A673 (cell line): ENCODE measurements around the gene STIMATE. TPM values are rescaled to one million over a fixed set of nuclear protein-coding genes. Genes with fewer than 3 reads are reported as not detected.

Source experiments
- BruUV-seq: library from RNA; stranded (reverse); fragments of 400-500 nt; replicated peaks from 2 replicates; lab custom pipeline; 2021; lab: Mats Ljungman, UMichigan
- CTCF ChIA-PET: fragments of 300-600 bp; sonication (Branson Sonifier 250); formaldehyde crosslinking; loops from one replicate; lab custom pipeline; 2022; ENCODE audit warnings: antibody characterized with exemption; lab: Charles Lee
- POLR2A ChIA-PET: fragments of 300-600 bp; sonication (Branson Sonifier 250); formaldehyde crosslinking; loops from one replicate; lab custom pipeline; 2022; ENCODE audit warnings: antibody characterized with exemption; ENCODE audit not compliant: low non-redundant PET; lab: Charles Lee
- DNase-seq: peaks from one replicate; pipeline ENCODE4 v3.0.0-alpha.2; 2015; ENCODE audit warnings: low spot score
- H3K27ac ChIP-seq: fragments of 200-600 bp; sonication (generic); 2 replicates; pipeline ENCODE4 v1.5.1; 2016; ENCODE audit warnings: mixed run types, low read depth, mild to moderate bottlenecking, mixed read lengths, antibody characterized with exemption, low read length; ENCODE audit not compliant: poor library complexity, severe bottlenecking
- H3K27me3 ChIP-seq: fragments of 200-600 bp; sonication (generic); replicated peaks from 2 replicates; pipeline ENCODE4 v1.6.1; 2017; ENCODE audit warnings: mixed run types, low read depth, mild to moderate bottlenecking, mixed read lengths, antibody characterized with exemption, low read length; ENCODE audit not compliant: insufficient read depth, poor library complexity
- H3K36me3 ChIP-seq: fragments of 200-600 bp; sonication (generic); 2 replicates; pipeline ENCODE4 v1.6.1; 2016; ENCODE audit warnings: mixed run types, mild to moderate bottlenecking, mixed read lengths, antibody characterized with exemption, low read length; ENCODE audit not compliant: insufficient read depth, poor library complexity, severe bottlenecking
- H3K4me1 ChIP-seq: fragments of 200-600 bp; sonication (generic); 2 replicates; pipeline ENCODE4 v1.6.1; 2017; ENCODE audit warnings: mixed run types, mild to moderate bottlenecking, mixed read lengths, antibody characterized with exemption, low read length; ENCODE audit not compliant: insufficient read depth, poor library complexity, severe bottlenecking
- H3K4me3 ChIP-seq: fragments of 200-600 bp; sonication (generic); 2 replicates; pipeline ENCODE4 v1.5.1; 2016; ENCODE audit warnings: low read depth, mixed run types, mild to moderate bottlenecking, mixed read lengths, low read length; ENCODE audit not compliant: poor library complexity, severe bottlenecking
- H3K9me3 ChIP-seq: fragments of 200-600 bp; sonication (generic); 2 replicates; pipeline ENCODE4 v1.6.1; 2016; ENCODE audit warnings: mixed run types, low read depth, mild to moderate bottlenecking, mixed read lengths, antibody characterized with exemption, low read length; ENCODE audit not compliant: poor library complexity, severe bottlenecking
- EZH2 ChIP-seq: fragments of 200-600 bp; sonication (generic); IDR thresholded peaks from 2 replicates; pipeline ENCODE4 v1.6.1; 2017; ENCODE audit warnings: borderline replicate concordance, low read depth, mild to moderate bottlenecking, mixed read lengths, antibody characterized with exemption, low read length; ENCODE audit not compliant: poor library complexity, severe bottlenecking
- intact Hi-C: fragments of 100-400 bp; cut with micrococcal nuclease; formaldehyde crosslinking; loops from one replicate; pipeline ENCODE4 v1.10.0; 2022; ENCODE audit not compliant: unreplicated experiment
- total RNA-seq: library from RNA; stranded (reverse); gene quantifications from 2 replicates; pipeline ENCODE4 v1.2.3, GENCODE V29; 2021
- TF ChIP-seq, protein P1 (sequence below): fragments of 300-800, 200-600 bp; sonication (generic); conservative IDR thresholded peaks from 2 replicates; pipeline ENCODE4 v1.5.1; 2017; ENCODE audit warnings: low read depth, mild to moderate bottlenecking, antibody characterized with exemption, low read length, moderate library complexity, mixed read lengths

Gene STIMATE
- total RNA-seq, 1 experiment from 2014 or later, result 11.3 TPM

DNA sequence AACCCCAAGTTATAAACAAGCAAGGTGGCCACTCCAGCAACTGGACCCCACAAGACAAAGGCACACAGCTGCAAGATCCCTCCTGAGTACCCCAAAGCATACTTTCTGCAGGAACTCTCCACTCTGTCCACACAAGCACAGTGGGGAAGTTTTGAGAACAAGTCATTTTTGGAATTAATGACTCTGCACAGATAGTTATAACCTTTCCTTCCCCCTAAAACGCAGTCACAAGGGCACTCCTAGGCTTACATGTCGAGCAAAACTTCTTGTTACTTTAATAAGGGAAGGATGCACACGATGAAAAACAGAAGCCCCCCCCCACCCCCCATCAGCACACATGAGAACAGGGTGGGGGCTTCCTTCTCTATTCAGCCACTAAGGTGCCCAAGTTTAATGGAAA is 1.2 kb downstream of the STIMATE start:
- Histone ChIP-seq H3K9me3 (no peaks in the 10 kb centered on the region), H3K27me3 (no peaks in the 10 kb centered on the region), H3K4me1 (no peaks in the 10 kb centered on the region), H3K4me3 (peak overlapping the region; percentile 61), H3K27ac (no peak overlapping the region), H3K36me3 (no peaks in the 10 kb centered on the region)
- CTCF ChIA-PET, result no interaction called here
- TF ChIP-seq, protein P1, sequence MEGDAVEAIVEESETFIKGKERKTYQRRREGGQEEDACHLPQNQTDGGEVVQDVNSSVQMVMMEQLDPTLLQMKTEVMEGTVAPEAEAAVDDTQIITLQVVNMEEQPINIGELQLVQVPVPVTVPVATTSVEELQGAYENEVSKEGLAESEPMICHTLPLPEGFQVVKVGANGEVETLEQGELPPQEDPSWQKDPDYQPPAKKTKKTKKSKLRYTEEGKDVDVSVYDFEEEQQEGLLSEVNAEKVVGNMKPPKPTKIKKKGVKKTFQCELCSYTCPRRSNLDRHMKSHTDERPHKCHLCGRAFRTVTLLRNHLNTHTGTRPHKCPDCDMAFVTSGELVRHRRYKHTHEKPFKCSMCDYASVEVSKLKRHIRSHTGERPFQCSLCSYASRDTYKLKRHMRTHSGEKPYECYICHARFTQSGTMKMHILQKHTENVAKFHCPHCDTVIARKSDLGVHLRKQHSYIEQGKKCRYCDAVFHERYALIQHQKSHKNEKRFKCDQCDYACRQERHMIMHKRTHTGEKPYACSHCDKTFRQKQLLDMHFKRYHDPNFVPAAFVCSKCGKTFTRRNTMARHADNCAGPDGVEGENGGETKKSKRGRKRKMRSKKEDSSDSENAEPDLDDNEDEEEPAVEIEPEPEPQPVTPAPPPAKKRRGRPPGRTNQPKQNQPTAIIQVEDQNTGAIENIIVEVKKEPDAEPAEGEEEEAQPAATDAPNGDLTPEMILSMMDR, result no peak
- TF ChIP-seq EZH2, result no peak
- POLR2A ChIA-PET, result no interaction called here
- no peak for DNase-seq
- no TSS peak for BruUV-seq
- intact Hi-C loops, result no loop called here

DNA sequence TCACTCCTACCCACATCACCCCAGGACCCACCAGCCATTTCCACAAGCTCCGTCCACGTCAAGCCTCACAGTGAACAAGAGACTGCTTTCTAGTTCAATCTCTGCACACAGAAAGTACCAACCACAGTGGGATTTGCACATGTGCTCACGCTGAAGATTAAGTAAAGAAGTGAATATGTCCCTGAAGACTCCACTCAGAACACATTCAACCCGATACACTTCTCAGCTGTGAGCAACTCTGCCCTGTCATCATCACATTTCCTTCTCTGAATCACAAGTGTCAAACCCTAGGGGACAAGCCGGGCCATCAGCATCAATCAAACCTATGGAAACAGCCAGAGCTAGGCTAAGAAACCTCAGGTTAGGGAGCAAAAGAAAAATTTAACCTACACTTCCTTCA is 1.9 kb downstream of the STIMATE start:
- DNase-seq, result no peak
- Histone ChIP-seq H3K27me3 (no peaks in the 10 kb centered on the region), H3K9me3 (no peaks in the 10 kb centered on the region), H3K4me3 (no peak overlapping the region), H3K4me1 (no peaks in the 10 kb centered on the region), H3K36me3 (no peaks in the 10 kb centered on the region), H3K27ac (no peak overlapping the region)
- no peak for TF ChIP-seq EZH2
- TF ChIP-seq, protein P1, result no peak
- intact Hi-C loops, result no loop called here
- POLR2A ChIA-PET, result no interaction called here
- BruUV-seq, result no TSS peak
- CTCF ChIA-PET, result interaction anchor here (0.6 kb wide), 1 partner anchor 12 kb away, joined by 6 read pairs; no protein-coding TSS in a partner anchor

DNA sequence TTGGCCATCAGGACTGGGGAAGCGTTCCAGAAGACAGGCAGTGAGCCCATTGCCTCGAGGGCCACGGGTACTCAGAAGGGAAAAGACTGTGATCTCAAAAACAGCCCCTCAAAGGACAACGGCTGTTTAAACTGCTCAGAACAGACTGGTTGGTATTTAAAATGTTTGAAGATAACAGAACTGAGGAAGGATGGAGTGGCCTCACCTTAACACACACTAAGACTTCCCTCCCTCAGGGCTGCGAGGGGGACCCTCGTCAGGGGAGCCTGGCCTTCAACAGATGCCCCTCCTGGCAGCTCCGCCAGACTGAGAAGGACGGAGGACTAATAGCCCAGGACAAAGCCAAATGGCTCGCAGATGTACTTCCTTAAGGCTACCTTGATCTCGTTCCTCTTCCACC is 2.6 kb downstream of the STIMATE start:
- intact Hi-C loops, result no loop called here
- ChIA-PET CTCF (interaction anchor here (0.6 kb wide), 1 partner anchor 13 kb away, joined by 6 read pairs; no protein-coding TSS in a partner anchor), POLR2A (no interaction called here)
- Histone ChIP-seq H3K27ac (no peak overlapping the region), H3K4me3 (no peak overlapping the region), H3K4me1 (no peaks in the 10 kb centered on the region), H3K36me3 (no peaks in the 10 kb centered on the region), H3K9me3 (no peaks in the 10 kb centered on the region), H3K27me3 (no peaks in the 10 kb centered on the region)
- DNase-seq, result no peak
- no peak for TF ChIP-seq EZH2
- TF ChIP-seq, protein P1, result no peak
- no TSS peak for BruUV-seq
